GM21381 (cell line): ENCODE measurements around the gene PLXNA4.

Experiments used
- ATAC-seq: cut with Tn5 transposase; IDR thresholded peaks from one replicate; pipeline ENCODE4 v1.9.1; 2021; ENCODE audit warnings: mild to moderate bottlenecking, moderate library complexity; ENCODE audit not compliant: unreplicated experiment

The PLXNA4 gene

DNA sequence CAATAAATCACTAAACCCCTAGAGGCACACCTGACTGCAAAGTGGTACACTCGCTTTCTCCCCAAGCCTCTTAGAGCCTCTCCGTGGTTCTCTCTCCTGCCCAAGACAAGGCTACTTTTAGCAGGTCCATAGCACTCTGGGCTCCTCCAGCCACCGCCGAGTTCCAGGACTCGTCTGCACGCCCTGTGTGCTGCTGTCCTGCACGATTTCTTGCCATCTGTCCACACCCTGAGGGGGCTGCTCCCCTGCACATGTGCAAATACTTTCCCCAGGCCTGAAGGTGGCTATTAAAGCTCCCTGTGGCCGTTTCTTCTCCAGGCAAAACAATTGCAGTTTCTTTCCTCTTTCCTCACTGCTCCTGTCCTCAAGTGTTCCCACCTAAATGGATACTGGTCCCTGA is 414.3 kb downstream of the PLXNA4 start:
- no peak for ATAC-seq

DNA sequence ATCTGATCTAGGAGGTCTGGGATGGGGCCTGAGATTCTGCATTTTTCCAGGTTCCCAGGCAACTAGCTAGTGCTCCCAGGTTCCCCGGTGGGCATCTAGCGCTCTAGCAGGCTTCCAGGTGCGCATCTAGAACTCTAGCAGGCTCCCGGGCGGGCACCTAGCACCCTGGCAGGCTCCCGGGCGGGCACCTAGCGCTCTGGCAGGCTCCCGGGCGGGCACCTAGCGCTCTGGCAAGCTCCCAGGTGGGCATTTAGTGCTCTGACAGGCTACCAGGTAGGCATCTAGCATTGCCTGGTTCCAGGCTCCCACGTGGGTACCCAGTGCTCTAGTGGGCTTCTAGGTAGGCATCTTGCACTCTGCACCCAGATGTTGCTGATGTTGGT is 414.7 kb downstream of the PLXNA4 start:
- ATAC-seq, result no peak

DNA sequence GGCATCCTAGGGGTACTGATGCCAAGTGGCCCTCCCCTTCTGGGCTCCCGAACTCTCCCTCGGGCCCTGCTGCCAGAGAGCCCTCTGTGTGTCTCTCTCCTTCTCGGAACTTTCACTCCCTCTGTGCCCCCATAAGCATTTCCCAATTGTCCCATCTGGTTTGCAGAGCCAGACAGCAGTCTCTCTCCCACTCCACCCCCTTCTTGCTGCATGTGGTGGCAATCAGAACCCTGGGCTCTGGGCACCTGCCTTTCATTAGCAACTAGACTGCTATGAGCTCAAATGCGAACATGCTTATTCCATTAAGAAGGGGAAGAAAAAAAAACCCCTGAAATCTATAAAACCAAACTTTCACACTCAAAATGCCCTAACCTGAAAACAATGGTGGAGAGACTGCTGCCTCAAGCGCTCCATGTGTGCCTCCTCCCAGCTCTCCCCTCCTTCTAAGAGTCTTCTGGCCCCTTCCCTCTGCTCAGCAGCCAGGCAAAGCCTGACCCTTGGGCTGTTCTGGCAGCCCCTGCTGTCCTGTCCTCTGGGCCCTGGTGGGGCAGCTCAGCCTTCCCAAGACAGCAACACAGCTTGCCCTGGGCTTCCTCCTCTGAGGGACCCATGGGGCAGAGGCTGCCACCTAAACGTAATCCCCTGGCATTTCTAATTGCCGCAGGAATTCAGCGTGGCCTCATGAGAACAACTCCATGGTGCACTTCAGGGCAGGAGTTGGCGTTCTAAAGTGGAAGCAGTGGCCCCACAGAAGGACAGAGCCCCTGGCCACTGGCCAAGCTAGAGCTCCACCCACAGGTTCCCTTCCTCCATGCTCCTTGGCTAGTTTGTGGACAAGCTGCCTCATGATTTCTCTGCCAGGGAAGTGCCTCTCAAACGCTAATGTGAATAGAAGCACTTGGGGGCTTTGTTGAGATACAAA is 415.4 kb downstream of the PLXNA4 start:
- no peak for ATAC-seq

DNA sequence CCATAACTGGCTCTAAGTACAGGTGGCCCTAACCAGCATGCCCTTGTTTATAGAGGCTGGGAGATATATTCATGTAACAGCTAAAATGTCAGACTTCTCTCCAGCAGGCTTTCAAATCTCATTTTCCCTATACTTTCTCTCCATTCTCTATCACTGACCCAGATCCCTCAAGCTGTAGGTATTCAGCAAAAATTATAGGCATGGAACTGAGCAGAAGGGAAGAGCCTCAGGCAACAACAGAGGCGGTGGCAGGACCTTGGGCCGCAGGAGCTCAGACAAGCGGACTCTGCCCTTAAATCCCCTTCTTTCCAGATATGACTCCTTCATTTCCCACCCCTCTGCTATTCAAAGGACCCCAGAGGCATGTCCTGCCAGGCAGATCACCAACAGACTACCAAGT is 417.4 kb downstream of the PLXNA4 start:
- no peak for ATAC-seq

DNA sequence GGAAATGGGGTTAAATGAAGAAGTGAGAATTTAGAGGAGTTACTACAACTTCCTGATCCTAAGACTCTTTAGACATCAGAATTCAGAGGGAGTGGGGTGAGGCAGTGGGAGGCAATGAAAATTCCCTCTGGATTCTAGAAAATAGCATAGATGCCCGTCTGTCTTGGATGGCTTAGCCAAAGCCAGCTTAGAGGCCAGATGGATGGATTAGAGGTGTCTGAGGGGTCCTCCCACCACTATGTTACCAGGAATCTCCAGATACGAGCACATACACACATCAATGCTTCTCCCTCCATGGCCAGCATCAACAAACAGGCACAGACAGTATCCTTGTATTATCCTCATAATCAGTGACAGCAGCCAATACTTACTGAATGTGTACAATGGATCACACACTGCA is 418.1 kb downstream of the PLXNA4 start:
- ATAC-seq, result no peak

DNA sequence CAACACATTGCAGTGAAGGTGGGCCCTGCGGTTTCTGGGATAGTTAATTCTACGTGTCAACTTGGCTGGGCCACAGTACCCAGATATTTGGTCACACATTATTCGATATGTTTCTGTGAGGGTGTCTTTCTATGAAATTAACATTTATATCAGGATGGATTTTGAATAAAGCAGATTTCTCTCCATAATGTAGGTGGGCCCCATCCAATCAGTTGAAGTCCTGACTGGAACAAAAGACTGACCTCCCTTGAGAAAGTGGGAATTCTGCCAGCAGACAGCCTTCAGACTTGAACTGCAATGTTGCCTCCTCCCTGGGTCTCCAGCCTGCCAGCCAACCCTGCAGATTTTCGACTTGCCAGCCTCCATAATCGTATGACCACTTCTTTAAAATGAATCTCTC is 420.6 kb downstream of the PLXNA4 start:
- ATAC-seq, result no peak

DNA sequence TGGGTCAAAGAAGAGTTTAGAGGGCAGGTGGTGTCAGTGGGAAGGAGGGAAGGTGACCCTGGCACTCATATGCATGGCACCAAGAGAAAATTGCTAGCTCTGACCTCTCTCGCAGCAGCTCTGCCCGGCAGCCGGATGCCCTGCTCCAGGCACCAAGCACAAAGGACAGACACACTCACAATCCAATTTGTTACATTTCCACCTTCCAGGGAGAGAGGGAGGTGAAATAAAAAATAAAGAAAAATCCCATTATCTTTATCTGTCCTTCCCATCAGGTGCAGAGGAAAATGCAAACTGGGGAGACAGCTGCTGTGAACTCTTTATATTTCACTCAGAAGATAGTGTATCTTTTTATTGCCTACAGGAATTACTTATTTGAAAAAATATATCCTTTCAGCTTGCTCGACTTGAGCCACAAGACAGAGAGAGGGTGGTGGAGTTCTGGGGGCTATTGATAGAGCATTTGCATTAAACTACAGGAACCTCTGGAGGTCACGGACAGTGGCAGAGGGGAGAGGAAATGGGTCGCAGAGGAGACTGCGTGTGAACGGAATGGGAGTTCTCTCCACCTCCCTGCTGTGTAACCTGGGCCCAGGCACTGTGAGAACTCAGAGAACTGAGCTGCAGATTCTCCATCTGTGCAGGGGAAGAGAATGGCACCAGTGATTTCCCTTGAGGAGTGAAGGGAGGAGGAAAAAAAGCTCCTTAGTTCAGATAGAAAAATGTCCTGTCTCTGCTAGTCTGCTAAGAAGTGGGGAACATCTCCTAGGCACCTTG is 421.4 kb downstream of the PLXNA4 start:
- ATAC-seq, result no peak

DNA sequence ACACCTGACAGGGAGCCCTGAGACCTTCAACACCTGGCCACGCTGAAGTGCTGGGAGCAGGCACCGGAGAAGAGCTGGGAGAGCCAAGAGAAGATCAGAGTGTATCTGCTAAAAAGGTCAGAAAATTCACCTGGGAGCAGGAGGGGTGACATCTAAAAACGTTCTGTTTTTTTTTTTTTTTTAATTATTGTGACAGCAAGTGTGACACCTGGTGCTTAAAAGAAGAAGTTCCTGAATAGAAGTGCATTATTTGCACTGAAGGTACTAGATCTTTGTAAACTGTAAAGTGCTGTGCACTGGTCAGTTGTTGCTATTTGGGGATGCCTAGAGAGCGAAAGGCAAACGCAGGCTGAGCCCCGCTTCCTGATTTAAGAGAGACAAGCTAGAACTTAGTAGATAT is 422.0 kb downstream of the PLXNA4 start:
- ATAC-seq, result no peak

DNA sequence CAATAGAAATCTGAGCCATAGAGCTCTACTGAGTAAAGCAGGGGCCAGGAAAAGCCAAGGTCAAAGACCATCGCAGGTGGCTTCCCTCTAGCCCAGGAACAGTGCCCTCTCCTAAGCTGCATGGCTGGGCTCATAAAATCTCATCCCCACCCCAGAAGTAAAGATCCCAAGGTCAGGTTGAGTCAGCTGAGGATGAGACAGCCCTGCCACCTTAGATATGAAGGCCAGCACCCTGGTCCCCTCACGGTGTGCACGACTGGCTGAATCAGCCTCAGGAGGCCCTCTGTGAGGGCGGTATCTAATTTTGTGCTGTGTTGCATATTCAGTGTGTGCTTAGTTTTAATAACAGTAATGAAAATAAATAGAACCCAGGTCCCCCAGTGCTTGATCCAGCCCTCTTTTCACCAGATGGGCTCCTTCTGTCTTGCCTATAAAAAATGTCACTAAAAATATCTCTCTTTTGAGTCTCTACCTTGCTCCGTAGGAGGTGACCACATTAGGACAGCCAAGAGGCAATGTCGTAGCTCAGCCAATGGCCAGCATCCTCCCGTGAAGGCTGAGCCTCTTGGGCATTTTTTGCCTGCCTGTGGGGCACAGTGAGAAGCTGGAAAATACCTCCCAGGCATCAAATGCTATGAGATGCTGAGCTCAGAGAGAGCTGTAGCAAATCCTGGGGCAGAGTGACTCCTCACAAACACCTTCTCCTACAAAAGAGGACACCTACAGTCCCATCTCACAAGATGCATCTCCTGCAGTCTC is 424.0 kb downstream of the PLXNA4 start:
- ATAC-seq, result no peak

DNA sequence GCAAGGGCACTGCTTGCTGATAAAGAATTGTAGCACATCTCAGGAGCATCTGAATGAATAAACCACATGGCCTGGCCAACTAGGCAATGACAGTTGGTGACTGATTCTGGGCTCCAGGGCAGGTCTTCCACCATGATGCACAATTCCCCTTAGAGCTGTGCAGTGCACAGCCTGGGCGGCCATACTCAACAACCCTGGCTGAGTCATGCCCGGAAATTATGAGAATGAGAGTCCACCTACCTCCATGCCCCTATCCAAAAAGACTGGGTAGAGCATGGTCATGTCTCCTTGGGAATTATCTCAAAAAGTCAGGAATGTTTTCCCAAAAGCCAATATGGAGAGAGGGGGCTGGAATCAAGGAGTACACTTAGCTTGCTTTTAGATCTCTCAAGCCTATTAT is 425.6 kb downstream of the PLXNA4 start:
- no peak for ATAC-seq

DNA sequence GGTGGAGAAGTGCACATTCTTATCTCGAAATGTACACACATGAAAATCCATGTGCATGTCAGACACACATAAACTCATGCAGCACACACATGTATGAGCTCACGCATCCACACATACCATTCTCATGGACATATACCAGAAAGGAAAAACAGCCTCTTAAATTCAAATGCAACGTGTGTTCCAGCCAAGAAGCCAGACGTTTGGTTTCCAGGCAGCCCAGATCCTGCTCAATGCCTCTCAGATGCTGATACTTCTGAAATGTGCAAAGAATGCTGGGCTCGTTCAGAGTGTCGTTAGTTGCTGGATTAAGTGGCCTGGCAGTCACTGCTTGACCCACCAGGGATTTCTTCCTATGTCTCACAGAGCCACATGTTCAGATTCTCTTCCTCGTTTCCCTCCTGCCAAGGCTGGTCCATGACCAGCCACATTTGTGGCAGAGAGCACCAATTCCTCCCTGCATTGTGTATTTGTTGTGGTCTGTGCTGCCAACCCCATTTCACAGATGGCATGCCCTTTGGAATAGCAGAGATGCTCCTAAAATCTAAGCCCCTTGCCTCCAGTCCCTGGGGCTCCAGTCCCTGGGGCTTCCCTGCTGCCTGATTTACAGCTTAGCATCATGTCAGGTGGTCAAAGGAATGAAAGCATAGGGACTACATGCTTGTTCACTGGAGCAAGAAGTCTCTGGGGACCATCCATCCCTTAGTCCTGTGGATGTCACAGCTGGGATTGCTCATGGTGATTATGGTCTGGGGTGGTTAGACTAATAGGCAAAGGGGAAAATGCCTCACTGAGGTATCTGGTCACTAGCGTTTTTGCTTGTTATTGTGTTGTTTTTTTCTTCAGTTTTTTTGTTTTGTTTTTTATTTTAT is 426.6 kb downstream of the PLXNA4 start:
- no peak for ATAC-seq

DNA sequence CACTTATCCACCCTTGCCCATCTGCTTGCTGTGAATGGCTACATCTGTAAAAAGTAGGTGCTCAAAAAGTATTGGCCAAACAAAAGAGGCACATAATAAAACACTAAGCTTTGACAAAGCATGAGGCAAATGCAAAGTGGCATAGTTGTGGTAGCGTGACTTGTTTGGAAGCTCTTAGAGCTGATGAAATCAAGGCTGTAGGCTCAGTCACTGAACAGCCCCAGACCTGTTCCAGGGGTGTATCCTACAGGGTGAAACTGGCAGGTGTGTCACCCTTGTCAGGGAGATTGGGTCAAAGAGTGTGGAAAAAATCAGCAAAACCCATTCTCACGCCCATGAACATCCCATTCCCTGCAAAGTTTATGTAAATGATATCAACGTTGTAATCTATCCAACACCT is 427.4 kb downstream of the PLXNA4 start:
- ATAC-seq, result no peak

DNA sequence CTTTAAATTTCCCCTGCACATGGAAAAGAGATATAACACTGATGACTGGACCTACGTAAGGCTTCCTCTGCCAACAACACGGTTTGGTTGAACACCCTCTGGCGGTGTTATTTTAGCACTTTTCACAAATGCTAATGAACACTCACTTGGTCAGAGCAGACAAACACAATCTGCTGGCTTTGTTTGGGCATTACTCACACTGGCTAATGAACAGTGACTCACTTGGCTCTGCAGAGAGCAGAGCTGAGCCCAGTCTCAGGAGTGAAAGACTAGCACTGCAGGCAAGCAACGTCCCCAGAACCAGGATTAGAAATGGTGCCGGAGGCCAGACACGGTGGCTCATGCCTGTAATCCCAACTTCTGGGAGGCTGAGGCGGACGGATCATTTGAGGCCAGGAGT is 430.8 kb downstream of the PLXNA4 start:
- no peak for ATAC-seq

DNA sequence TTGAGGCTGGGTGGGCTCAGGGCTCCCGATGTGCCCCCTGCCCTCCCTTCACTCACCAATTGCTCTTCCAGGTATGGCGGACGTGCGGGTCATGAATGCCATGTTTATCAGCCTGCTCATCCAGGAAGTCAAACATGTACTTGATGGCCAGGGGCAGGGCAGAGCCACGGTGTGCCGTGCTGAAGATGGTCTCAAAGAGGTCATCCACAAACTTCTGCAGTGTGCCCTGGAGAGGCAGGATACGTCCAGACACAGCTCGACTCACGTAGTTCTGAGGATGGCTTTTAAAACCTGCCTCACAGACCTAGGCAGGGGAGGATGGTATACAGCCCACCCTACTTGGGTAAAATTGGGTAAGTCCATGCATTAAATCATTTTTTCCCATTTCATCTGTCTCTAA is 431.2 kb downstream of the PLXNA4 start:
- no peak for ATAC-seq

DNA sequence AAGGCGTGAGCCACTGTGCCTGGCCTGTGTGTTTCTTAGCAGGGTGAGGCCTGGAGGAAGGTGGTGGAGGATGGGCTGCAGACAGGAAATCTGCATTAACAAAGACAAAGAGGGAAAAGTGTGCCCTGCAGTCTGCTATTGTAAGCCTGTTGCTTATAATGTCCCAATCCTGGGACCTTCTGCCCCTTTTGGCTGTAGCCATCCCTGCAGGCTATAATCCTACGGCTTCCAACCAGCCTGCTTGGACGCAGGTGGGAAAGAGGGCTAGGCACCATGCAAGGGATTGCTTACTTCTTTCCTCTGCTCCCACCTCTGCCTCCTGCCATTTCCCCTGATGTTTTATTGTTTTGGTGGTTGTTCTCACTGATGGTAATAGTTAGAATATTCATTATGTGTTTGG is 434.3 kb downstream of the PLXNA4 start:
- ATAC-seq, result no peak

DNA sequence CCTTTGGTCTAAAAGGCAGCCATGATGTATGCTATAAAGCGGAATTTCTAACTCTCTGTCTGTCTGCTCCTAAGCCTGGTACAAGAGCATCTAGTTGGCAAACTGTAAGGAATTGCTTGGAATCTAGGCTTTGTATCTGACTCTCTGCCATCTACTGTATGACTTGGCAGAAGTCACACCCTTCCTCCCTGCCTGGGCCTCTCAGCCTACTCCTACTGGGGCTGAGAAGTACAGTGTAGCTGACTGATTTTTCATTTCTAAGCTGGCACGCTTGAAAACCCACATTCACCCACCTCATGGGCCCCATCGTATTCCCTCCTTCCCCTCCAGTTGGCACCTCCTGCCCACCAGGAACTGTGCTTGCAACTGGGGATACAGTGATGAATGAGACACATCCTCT is 435.2 kb downstream of the PLXNA4 start:
- no peak for ATAC-seq

DNA sequence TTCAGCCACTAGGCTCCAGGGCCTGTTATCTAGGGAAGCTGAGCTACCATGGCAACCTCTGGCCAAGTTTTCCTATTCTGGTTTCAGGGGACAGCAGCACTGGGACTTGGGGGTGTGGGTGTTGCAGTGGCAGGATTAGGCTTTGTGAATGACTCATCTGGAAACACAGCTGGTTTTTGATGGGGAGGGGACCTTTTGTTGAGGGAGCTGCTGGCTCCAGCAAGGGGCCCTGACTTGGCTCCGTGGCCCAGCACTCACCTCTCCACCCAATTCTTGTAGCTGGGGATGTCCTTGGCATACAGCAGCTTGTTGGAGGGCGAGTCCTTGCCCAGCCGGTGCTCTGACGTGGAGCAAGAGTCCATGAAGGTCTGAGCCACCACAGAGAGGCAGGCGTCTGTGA is 435.9 kb downstream of the PLXNA4 start:
- no peak for ATAC-seq

DNA sequence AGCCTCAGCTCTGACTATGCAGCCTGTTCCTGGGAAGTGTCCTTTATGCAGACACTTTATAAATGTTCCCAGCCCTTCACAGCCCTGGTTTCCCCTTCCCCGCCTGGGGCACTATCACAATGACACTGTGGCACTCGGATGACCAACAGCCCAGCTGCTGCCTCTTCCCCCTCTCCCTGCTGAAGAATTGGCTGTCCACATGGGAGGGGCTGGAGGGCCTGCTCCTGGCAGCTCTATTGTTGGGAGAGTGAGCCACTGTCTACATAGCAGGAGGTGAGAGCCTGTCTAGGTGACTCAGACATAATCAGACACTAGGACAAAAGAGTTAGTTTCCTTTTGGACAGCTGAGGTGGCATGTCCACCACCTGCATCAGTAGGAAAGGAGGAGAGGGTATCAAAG is 437.5 kb downstream of the PLXNA4 start:
- ATAC-seq, result no peak

DNA sequence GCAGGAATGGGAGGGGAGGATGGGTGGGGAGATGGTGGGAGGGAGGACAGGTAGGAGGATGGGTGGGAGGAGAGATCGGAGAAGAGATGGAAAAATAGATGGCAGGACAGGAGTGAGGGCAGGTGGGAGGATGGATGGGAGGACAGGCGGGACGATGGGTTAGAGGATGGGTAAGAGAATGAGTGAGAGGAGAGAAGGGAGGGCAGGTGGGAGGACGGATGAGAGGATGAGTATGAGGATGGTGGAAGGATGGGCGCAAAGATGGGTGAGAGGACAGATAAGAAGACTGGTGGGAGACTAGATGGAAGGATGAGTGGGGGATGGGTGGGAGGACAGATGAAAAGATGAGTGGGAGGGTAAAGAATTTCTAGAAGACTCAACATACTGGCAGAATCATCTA is 438.6 kb downstream of the PLXNA4 start:
- ATAC-seq, result no peak

DNA sequence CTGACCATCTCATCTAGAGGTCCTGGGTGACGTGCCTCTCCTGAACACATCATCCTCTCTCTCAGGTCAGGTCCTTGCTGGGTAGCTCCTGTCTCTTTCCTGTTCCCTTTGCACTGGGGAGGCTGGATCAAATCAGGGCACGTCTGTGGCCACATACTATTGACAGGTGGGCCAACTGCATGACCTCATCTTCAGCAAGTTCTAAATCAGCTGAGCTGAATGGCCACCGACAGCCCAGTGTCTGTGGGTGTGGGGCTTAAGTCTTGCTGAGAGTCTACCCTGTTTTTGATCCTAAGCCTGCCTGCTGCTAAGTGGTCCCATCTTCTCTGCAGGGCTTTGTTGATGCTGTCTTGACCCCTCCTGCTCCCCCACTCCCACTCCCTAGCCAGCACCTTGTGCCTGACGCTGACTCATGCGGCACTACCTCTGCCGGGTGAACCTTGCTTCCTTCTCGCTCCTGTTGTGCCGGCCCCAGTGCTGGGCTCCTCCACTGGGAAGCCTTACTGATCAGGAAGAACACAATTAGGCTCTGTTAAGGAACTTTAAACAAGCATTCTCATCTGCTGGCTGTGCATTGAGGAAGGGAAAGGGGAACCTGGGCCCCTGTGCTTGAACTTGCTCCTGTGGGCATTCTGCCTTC is 440.4 kb downstream of the PLXNA4 start:
- no peak for ATAC-seq
